Parathyroid adenoma (tissue), 2 donors: ENCODE measurements around the gene MYOF.
"Not testable (repeated sequence)": the region's sequence is repeated elsewhere in the genome, so short reads cannot be mapped to it uniquely, and the experiment has no call there.

Source experiments
- H2AFZ ChIP-seq: fragments of 300-600 bp; sonication (generic); one replicate; pipeline ENCODE4 v1.7.0; 2017; ENCODE audit warnings: antibody characterized with exemption, mild to moderate bottlenecking
- H3K27ac ChIP-seq: fragments of 300-600 bp; sonication (generic); one replicate; pipeline ENCODE4 v1.7.0; 2017
- H3K27me3 ChIP-seq: fragments of 300-600 bp; sonication (generic); one replicate; pipeline ENCODE4 v1.7.0; 2017; ENCODE audit warnings: low read length; ENCODE audit not compliant: control insufficient read depth, insufficient read depth
- H3K36me3 ChIP-seq: fragments of 300-600 bp; sonication (generic); one replicate; pipeline ENCODE4 v1.7.0; 2017; ENCODE audit warnings: low read length; ENCODE audit not compliant: control insufficient read depth, insufficient read depth
- H3K4me1 ChIP-seq: fragments of 300-600 bp; sonication (generic); one replicate; pipeline ENCODE4 v1.7.0; 2017; ENCODE audit warnings: control low read depth
- H3K4me2 ChIP-seq: fragments of 300-600 bp; sonication (generic); one replicate; pipeline ENCODE4 v1.7.0; 2017; ENCODE audit warnings: low read length
- H3K4me3 ChIP-seq: fragments of 300-600 bp; sonication (generic); one replicate; pipeline ENCODE4 v1.7.0; 2017; ENCODE audit warnings: low read depth, low read length
- H3K79me2 ChIP-seq: fragments of 300-600 bp; sonication (generic); one replicate; pipeline ENCODE4 v1.7.0; 2017; ENCODE audit warnings: control low read depth
- H3K9ac ChIP-seq: fragments of 300-600 bp; sonication (generic); one replicate; pipeline ENCODE4 v1.7.0; 2017; ENCODE audit warnings: mild to moderate bottlenecking
- H3K9me3 ChIP-seq: fragments of 300-600 bp; sonication (generic); one replicate; pipeline ENCODE4 v1.7.0; 2017; ENCODE audit warnings: low read length; ENCODE audit not compliant: control insufficient read depth
- TF ChIP-seq, protein P1 (sequence below): fragments of 300-600 bp; sonication (generic); IDR thresholded peaks from one replicate; pipeline ENCODE4 v1.7.0; 2017; ENCODE audit warnings: antibody characterized with exemption, mild to moderate bottlenecking
- donor health status: primary hyperparathyroidism.

Gene MYOF

DNA sequence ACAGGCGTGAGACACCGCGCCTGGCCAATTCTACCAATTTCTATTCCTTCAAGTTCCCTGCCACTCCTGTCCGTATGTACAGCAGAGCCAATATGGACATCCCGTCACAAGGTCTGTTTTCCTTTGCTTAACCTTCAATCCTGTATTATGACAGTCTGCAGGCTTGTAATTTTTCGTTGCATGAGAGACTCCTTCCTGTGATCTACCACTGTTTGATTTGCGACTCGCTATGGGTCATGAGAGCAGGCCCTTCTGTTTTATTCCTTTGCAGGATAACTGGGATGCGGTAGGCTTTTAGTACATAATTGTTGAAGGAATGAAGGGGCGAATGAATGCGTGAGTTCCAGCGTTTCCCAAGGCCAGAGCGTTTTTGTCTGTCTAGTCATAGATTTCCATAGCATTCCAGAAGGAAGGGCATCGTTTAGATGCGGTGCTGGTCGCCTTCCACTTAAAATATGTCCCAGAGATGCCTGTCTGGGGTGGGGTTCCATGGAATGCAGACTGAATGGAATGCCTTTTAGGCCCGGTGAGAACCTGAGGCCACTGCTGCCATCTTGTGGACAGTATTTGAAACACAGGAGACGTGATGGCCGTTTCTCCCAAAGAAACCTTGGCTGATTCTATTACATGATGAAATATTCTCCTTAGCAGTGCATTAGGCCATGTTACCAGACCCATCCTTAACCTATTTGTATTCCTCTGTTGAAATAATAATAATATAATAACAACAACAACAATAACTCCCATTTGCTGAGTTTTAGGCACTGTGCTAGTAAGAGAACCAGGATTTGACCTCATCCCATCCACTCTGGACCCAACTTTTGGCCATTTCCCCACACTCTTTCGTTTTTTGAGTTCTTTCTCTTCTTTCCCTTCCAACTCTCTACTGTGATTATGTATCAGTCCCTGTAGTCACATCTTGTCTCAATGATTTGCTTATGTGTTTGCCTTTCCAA lies 193.2 kb downstream of the MYOF start:
- Histone ChIP-seq H3K9me3 (no peaks in the 10 kb centered on the region), H3K4me1 (no peaks in the 10 kb centered on the region), H3K27me3 (no peaks in the 10 kb centered on the region), H2AFZ (no peak overlapping the region), H3K79me2 (no peaks in the 10 kb centered on the region), H3K4me3 (no peak overlapping the region), H3K27ac (no peak overlapping the region), H3K36me3 (no peaks in the 10 kb centered on the region), H3K9ac (no peak overlapping the region), H3K4me2 (no peak overlapping the region)
- TF ChIP-seq, protein P1, sequence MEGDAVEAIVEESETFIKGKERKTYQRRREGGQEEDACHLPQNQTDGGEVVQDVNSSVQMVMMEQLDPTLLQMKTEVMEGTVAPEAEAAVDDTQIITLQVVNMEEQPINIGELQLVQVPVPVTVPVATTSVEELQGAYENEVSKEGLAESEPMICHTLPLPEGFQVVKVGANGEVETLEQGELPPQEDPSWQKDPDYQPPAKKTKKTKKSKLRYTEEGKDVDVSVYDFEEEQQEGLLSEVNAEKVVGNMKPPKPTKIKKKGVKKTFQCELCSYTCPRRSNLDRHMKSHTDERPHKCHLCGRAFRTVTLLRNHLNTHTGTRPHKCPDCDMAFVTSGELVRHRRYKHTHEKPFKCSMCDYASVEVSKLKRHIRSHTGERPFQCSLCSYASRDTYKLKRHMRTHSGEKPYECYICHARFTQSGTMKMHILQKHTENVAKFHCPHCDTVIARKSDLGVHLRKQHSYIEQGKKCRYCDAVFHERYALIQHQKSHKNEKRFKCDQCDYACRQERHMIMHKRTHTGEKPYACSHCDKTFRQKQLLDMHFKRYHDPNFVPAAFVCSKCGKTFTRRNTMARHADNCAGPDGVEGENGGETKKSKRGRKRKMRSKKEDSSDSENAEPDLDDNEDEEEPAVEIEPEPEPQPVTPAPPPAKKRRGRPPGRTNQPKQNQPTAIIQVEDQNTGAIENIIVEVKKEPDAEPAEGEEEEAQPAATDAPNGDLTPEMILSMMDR, result peak; percentile 70

DNA sequence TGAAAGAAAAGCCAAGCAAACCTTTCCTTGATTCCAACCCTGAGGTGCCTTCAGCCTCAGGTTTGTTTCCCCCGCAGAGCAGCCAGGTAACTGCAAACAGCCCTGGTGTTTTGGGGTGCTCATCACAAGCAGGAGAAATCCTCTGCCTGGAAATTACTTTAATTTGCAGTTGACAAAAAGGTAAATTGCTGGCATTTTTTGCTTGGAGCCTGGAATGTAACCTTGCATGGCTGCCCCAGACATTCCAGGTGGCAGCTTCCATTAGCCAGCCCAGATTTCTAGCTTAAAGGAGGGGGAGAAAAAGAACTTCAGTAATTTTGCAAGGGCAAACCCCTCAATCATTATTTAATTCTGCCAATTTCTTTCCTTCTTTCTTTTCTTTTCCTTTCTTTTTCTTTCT lies 194.4 kb downstream of the MYOF start:
- Histone ChIP-seq H3K4me1 (no peaks in the 10 kb centered on the region), H3K9ac (no peak overlapping the region), H3K4me2 (no peak overlapping the region), H3K4me3 (no peak overlapping the region), H3K27me3 (no peaks in the 10 kb centered on the region), H3K79me2 (no peaks in the 10 kb centered on the region), H3K9me3 (no peaks in the 10 kb centered on the region), H2AFZ (no peak overlapping the region), H3K27ac (no peak overlapping the region), H3K36me3 (no peaks in the 10 kb centered on the region)
- TF ChIP-seq, protein P1, result no peak

DNA sequence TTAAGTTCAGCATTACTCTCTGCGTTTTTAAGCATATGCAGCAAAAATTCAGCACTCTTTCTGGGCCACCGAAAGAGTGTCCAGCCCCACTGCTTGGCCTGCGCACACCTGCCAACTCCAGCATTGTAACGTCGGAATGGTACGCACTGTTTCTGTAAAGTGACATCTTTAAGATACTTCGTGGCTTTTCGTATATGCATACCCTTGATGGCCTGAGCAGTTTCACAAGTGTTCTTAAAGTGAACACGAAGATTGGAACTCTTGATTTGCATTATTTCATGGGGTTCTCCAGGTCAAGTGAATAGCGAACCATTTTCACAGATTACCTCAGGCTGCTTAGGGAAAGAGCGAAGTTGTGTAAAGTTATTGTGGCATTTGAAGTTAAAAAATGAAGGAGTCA lies 197.9 kb downstream of the MYOF start:
- not testable (repeated sequence) for H3K9ac ChIP-seq, H3K27ac ChIP-seq, H3K36me3 ChIP-seq, H3K4me1 ChIP-seq, H3K79me2 ChIP-seq, H3K9me3 ChIP-seq, H3K27me3 ChIP-seq, H3K4me3 ChIP-seq, H3K4me2 ChIP-seq, H2AFZ ChIP-seq

DNA sequence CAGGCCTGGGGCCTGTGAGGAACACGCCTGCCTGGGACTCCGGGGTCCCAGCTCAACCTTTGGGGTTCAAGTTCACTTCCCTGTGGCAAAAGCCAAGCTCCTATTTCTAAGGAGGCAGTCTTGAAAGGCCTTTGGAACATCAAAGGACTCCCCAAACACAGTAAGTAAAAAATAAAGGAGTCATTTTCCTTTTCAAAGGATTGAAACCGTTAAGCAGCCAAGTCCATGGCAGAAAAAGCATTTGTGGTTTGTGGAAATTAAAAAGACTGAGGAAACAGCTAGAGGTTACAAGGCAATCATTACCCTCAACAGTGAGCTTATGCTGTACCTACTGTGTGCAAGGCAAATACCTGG lies 200.8 kb downstream of the MYOF start:
- TF ChIP-seq, protein P1, result no peak
- Histone ChIP-seq H3K27ac (no peak overlapping the region), H3K4me1 (no peaks in the 10 kb centered on the region), H3K9me3 (no peaks in the 10 kb centered on the region), H3K27me3 (no peaks in the 10 kb centered on the region), H3K36me3 (no peaks in the 10 kb centered on the region), H3K79me2 (no peaks in the 10 kb centered on the region), H2AFZ (no peak overlapping the region), H3K9ac (no peak overlapping the region), H3K4me3 (no peak overlapping the region), H3K4me2 (no peak overlapping the region)

DNA sequence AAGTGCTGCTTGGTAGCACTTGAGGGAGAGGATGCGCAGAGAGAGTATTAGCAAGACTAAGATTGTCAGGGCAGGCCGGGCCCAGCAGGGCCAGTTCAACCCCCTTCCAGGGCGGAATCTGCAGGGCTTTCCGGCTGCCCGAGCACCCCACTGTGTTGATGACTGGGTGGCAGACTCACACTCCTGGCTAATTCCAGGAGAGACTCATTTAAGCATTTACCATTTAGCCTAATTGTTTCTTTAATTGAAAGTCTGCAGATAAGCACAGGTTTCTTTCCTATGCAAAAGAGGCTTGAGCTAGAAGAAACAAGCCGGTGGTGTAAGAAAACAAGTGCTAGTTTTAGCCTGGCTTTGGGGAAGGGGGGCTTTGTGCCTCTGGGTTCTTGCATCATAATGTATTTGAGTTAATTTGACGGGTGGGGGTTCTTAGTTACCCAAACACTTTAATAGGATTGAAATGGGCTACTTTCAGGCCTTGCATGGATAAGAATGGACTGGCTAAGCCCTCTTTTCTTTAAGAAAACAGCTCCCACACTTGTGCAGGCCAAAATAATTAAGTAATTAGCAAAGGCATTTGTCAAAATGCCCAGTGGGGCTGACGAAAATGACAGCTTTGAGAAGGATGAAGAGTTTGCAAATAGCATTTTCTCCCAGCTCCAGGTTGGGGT lies 201.3 kb downstream of the MYOF start:
- H3K9me3 ChIP-seq, result no peaks in the 10 kb centered on the region
- TF ChIP-seq, protein P1, result no peak
- no peak overlapping the region for H3K4me3 ChIP-seq
- no peaks in the 10 kb centered on the region for H3K79me2 ChIP-seq
- H3K9ac ChIP-seq, result no peak overlapping the region
- no peak overlapping the region for H3K4me2 ChIP-seq
- no peaks in the 10 kb centered on the region for H3K27me3 ChIP-seq
- H3K27ac ChIP-seq, result no peak overlapping the region
- H2AFZ ChIP-seq, result no peak overlapping the region
- H3K36me3 ChIP-seq, result no peaks in the 10 kb centered on the region
- H3K4me1 ChIP-seq, result no peaks in the 10 kb centered on the region
